CD1c-positive myeloid dendritic cell (primary cell): Measurements from ENCODE around the gene FARS2.

ENCODE experiments used
- DNase-seq: peaks from one replicate; pipeline ENCODE4 v3.0.0-alpha.2; 2016; ENCODE audit errors: extremely low spot score

Gene FARS2

DNA sequence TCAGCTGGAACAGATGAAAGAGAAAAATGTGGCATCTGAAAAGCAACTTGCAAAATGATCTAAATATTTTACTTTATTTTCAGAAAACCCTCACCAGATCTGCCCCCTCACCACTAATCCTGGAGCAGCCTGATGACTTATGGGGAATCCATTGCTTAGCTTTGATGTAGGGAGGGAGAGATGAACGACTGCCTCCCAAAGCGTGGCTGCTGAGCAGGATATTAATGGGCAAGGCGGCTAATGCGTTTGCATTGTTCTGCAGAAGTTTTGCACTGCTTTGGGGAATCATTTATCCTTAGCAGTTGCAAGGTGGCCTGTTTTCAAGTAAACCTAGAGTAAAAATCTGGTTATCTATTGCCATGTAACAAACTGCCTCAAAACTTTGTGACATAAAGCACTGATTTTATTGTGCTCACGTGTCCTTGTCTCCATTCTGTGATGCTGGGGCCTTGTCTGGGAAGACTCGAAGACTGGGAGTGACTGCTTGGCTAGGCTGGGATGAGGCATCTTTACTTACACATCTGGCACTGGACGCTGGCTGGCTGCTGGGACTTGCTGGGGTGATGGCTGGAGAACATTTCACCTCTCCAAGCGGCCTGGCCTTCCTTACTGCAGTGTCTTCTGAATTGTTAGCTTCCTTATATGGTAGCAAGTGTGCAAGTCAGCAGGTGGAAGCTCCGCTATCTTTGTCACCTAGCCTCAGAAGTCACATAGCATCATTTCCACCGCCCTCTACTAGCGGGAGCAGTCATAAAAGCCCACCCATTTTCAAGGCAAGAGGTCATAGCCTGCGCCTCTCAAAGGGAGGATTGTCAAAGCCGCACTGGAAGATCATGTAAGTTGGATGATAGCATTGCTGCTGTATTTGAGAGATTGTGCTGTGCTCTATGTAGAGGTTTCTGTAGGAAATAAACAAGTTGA, 432.2 kb downstream of the FARS2 start:
- DNase-seq, result no peak

DNA sequence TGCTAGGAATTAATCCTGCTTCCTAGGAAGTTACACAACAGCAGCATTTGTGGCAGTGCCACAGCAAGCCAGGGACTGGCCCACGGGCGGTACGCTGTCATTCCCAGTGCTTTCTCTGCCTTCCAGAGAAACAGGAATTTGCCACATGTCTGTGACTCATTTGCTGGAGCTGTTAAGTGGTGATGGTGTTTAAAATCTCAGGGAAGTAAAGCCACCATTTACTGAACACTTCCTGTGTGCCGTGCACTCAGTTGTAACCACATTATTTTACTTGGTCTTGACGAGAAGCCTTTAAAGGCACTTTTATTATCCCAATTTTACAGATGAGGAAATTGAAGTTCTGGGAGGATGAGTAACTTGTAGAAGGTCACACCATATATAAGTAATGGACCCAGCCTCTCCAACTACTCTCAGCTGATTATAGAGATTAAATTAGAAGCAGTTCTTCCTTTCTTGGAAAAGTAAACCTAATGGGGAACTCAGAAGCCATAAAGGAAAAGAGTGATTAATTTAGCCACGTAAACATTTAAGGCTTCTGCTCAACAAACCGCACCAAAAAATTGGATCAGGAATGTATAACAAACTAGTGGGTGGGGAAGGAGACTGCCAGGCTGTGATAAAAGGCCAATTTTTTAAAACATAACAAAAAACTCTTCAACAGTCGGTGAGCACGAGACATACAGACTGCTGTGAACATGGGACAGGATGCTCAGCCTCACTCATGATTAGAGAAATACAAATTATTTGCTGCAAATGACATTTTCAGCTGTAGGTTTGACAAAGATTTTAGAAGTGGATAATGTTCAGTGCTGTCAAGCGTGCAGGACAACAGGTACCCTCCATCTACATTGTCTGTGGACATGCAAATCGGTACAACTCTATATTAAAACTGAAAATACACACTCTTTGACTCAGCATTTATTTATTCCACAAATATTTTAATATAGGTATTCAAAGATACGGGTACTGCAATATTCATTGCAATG, 434.2 kb downstream of the FARS2 start:
- DNase-seq, result peak; percentile 84

DNA sequence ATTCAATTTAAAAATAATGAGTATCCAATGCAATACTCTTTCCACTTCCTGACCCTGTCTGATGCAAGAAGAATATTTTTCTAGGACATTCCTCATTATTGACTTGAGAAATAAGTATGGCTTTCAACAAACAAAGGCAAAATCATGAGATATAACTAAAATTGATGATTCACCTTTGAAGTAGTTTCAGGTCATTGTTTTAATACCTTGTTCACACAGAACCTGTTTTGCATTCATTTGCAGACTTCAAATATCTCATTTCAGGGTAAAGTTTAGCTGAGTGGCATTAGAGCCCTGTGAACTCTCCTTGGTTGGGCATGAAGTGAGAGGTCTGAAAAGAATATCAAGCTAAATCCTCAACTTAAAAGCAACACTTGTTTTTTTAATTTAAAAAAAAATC, 436.2 kb downstream of the FARS2 start:
- no peak for DNase-seq

DNA sequence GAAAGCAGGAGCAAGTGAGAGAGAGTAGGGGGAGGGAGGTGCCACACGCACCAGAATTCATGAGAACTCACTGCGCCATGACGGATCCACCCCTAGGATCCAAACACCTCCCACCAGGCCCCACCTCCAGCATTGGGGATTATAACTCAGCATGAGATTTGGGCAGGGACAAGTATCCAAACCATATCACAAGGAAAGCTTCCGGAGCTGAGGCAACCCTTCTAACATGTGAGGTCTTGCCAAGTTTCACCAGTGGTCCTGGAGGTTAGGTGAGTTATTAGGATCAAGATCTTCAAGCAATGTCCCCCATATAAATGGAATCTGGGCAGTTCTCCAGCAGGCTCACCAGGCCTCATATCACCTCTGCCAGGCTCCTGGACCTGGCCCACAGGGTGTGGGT, 437.0 kb downstream of the FARS2 start:
- no peak for DNase-seq

DNA sequence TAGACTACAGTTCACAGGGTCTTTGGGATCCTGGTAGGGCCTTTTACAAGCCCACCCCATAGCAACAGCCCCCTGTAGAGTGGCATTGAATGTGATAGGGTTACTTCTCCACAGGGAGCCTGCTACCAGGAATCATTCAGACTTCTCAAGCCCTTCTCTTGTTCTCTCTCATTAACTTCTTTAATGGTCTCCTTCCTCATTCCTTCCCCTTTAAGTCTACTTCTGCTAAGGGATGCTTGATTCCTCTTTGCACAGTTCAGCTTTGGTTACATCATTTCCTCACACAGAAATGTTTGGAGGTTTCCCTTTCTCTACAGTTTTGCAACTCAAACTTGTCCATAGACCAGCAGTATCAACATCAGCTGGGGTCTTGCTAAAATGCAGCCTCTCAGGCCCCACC, 437.8 kb downstream of the FARS2 start:
- DNase-seq, result peak; percentile 79

DNA sequence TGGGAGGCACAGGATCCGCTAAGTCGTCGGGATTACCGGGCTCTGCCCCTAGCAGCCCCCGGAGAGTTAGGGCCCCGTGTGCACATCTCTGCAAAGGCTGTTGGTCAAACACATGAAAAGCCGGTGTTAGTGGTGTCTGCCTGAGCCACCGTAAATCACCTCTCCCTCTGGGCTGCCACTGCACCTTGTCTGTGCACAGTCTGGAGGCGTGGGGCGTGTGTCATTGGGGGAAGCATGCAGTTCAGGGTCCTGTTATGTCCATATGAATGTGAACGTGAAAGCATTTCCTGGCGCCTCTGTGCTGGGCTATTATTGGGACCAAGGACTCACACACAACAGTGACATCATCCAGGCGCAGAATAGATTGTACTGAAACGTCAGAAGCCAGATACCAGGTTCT, 439.9 kb downstream of the FARS2 start:
- DNase-seq, result no peak

DNA sequence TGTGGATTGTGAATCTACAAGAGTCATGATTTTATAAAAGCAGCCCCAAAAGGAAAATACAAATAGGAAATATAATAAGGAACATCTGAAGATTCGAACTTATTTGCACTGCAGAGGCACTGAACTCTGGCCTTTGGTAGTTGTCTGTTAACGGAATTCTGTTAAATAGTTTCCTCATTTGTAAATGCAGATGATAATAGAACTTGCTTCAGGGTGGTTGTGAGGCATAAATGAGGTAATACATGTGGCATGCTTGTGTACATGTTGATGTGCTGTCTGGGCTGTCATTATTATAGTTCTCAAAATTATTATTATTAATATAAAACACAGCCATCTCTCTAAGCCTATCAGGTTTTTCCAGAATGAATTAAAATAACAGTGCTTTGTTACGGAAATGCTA, 443.4 kb downstream of the FARS2 start:
- DNase-seq, result no peak

GRCh38 chr6:5705252-5705651, 443.9 kb downstream of the FARS2 start:
- DNase-seq, result no peak

GRCh38 chr6:5706124-5707033, 445.1 kb downstream of the FARS2 start:
- no peak for DNase-seq

GRCh38 chr6:5707281-5708045, 446.1 kb downstream of the FARS2 start:
- no peak for DNase-seq

DNA sequence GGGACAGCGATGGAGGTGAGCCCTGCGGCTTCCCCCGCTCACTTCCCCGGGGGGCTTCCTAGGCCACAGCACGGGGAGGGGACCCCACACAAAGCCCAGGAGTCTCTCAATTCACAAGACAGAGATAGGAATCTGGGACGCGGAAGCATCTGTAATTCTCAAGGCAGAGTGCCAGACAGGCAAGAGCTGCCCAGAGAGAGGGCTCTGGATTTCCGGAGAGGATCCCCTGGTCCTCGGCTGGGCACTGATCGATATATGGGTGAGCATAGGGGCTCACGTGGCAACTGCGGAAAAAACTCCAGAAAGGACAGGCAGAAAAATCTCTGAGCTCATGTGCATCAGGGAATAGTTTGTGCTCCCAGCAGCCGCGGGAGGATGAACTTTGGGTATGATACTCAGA, 449.2 kb downstream of the FARS2 start:
- DNase-seq, result no peak

DNA sequence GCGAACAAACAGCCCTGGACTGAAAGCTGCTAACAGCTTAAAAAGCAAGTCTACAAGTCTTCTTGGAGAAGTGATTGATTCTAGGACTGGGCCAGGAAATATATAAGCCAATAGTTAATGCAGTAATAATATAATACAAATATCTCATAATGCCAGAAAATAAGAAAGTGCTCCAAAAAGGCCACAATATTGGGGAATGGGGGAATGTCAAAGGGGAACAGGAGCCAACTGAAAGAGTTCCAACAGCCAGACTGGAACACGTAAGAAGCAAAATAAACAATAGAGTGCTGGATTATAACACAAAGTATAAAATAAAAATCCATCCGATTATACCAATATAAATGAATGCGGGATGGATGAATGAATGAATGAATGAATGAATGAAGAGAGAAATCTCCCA, 449.6 kb downstream of the FARS2 start:
- no peak for DNase-seq

DNA sequence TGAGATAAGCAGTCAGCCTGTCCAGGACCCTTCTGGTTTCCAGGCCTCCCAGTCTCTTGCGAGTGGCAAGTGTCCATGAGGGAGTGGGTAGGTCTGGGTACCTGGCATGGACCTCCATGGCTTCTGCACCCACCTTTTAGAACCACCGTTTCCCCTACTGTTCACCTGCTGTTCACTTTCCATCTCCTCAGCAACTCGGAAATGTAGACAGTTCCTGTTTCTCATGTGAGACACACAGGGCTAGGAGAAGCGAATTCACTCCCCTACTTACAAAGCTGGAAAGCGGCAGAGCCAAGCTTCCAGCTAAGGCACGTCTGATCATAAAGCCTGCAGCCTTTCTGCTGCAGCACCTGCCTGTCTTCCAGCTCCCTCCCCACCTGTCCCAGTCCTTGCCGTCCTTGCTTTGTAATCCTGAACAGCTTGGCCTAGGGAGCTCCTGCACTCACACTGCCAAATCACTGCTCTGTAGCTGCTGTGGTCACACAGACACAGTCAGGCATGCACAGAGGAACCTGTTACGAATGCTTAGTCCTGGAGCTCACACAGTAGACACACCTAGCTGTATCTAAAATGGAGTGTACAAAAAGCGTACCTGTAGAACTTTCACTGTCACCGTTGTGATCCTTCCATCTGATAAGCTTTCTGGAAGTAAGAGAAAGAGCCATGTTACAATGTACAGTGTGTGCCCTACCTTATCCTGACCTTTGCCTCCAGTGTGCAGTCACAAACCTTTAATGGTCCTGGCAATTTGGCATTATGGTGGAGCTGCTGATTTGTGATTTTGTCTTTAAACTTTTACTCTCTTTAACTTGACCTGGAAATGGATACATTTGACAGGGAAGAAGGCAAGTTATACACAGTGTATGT, 451.3 kb downstream of the FARS2 start:
- no peak for DNase-seq

- DNase-seq, result no peak
These were observed 452.2 kb downstream of the FARS2 start for GRCh38 chr6:5713519-5713918.

- peak; percentile 49 for DNase-seq
These were observed 457.1 kb downstream of the FARS2 start for GRCh38 chr6:5718231-5718947.

- peak; percentile 92 for DNase-seq
These were observed 462.8 kb downstream of the FARS2 start for GRCh38 chr6:5723841-5724691.

GRCh38 chr6:5724911-5725310, 463.6 kb downstream of the FARS2 start:
- DNase-seq, result peak; percentile 15
